HuH-7.5 (cell line): ENCODE measurements around the gene ZNF101.

Experiments
- DNase-seq: peaks from one replicate; pipeline ENCODE4 v3.0.0; 2011; ENCODE audit warnings: low spot score

The ZNF101 gene

DNA sequence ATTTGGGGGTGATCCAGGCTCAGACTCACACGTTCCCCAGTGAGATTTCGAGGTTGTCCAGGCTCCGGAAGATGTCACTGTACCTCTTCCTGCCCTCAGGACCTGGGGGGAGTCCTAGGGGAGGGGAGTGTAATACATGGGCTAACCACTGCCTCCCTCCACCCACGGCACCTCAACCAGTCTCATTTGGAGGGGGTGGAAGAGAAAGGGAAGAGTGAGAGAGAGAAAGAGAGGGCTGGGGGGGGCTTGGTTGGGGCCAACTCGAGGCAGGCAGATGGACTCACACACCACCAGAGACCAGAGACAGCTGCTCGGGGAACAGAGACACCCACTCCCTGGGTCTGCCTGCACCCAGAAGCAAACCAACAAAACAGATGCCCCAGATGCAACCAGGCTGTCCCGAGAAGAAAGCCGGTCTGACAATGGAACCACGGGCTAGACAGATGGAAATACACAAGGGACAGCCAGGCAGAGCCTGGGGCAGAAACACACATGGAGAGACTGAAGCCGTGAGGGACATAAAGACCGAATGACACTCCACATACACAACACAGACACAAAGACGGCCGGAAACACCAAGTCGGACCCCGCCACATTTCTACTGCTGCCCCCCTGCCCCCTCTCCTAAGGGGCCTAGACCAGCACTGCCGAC is 26.0 kb upstream of the ZNF101 start:
- DNase-seq: peak; percentile 79

DNA sequence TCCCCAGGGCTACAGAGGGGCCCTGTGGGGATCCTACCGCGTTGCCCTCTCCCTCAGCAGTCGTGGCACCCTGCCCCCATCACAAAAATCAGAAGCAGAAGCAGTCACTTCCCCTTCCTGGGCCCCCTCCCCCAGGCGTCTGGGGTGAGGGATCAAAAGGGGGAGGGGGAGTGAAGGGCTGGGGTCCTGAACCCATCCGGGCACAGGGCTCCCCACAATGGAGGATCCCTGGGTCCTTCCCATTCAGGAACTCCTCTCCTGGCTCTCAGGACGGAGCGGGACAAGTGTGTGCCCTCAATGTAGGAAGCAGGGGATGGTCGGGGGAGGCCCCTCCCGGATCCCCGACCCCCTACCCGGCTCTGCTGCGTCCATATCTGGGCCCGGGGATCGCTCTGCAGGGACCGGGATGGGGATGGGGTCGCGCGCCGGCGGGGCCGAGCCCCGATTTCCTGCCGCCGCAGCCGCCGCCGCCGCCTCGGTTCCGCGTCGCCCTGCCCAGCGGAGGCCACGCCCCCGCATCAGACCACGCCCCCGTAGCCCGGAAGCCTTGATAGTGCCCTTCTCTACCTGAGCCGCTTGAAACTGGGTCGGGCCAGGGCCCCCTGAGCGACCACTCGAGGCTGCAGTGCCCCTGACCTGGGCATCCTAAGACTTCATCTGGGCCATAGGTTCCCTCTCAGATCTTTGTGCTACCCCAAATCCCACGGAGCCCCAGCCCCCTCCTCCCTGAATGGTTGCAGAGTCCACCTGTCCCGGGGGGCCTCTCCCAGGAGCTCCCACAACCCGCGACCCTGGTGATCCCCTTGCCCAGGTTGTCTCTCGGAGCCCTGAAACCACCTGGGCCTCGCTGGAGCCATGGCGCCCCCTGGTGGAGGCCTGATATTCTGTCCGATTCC is 25.2 kb upstream of the ZNF101 start, which contains the start of gene GMIP:
GMIP (minus strand) TSS at position 500 of the 896 bp plus-strand sequence; CDS start at position 372, 128 bp downstream.
- DNase-seq: peak; percentile 99

DNA sequence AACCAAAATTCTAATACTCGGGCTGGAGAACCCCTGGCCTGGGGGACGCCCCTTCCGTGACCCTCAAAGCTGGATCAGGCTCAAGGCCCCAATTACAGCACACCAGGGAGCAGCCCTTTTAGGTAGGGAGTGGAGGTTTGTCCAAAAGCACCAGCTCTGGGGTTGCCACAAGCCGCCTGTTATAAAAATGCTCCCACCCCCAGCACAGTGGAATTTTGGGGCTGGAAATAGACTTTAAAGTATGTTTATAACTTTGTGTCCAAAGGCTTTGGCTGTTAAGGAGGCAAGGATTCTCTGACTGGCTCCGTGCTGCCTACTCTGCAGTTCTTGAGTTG is 24.6 kb upstream of the ZNF101 start:
- DNase-seq: no peak

- no peak for DNase-seq
These were observed 23.3 kb upstream of the ZNF101 start for GRCh38 chr19:19645233-19645870.

GRCh38 chr19:19647037-19647835 is 21.4 kb upstream of the ZNF101 start:
- DNase-seq: no peak

GRCh38 chr19:19649155-19649554 is 19.5 kb upstream of the ZNF101 start:
- DNase-seq: no peak

GRCh38 chr19:19649580-19649995 is 19.1 kb upstream of the ZNF101 start:
- DNase-seq: no peak

DNA sequence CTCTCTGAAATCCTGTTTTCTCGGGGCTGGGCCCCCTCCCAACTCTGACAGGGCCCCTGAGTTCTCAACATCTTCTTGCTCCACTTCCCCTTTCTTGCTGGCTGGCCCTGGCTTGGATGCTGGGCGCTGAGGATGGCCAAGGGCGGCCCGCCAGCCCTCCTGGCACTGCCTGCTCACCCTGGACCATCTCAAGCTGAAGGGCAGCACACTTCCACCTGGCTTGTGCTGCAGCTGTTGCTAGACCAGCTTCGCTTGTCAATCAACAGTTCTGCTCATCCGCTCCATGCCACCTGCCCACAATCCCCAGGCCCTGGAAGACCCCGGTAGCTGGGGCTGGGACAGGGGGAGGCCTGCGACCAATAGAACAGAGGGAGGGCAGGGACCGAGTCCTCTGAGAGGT is 18.3 kb upstream of the ZNF101 start:
- no peak for DNase-seq

- no peak for DNase-seq
These were observed 17.6 kb upstream of the ZNF101 start for GRCh38 chr19:19651076-19651475.

DNA sequence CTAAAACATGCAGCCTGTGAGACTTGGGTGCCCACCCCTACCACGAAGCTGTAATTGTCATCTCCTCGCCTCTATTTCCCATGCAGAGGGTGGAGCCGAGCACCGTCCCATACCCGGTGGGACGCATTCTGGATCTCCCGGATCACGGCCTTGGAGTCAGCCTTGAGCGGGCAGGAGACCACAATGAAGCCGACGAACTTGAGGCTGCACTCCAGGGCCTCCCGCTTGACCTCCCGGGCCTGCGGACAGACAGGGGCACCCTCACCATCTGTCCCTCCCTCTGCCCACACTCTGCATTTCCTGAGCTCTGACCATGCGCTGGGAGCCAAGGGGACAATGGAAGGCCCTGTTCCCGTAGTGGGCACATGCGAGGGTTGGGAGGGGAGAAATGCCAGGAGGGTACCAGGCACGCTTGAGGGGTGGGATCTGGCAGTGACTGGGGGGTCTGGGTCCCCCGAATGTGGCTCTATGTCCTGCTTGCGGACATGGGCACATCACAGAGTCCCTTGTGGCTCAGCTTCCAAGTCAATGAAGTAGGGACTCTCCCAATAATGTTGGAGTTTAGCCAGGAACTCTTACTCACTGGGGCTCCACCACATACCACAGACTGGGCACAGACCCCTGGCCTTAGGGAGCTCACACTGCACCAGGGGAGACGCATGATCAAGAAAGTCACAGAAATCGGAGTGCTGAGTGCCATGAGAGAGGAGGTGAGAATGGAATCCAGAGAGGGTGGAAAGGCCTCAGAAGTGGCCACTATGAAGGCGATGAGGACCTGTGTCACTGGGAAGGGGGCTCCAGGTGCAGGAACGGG is 15.9 kb upstream of the ZNF101 start:
- DNase-seq: peak; percentile 22

DNA sequence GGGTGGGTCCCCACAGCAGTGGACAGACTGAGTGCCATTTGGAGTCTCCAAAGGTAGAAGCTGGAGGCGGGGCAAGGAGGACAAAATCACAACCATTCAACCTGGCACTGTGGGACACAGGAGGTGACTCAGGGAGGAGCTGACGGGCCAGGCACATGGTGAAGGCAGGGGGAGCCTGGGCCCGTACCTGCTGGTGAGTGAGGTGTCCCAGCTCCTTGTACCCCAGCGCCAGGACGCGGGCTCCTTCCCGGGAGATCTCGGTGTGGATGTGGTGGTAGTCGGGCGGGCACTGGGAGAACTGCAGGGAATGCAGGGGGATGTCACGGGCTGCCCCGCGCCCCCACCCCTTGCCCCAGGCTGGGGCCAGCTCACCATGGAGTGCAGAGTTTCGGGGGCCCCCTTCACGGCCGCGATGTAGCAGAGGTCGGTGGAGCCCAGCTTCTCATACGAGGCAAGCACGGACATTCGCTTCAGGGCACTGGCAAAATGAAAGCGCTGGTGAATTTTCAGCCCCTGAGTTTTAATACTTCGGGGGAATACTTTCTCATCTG is 15.0 kb upstream of the ZNF101 start:
- DNase-seq: peak; percentile 23

DNA sequence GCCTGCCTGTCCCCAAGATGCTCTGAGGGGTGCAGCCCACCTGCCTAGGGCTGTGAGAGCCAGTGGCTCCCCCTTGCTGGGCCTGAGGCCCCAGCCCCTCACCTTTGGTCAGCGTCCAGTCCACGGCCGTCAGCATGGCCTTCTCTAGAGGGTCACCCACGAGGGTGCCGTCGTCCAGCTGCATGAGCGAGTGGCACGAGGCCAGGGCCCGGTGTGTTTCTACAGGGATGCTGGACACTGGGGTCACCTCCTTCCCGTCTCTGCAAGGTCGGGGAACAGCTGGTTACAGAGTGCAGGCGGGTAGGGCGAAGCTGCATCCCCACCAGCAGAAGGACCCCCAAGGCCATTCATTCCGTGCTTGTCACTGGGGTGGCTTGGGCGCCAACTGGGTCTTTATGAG is 14.2 kb upstream of the ZNF101 start:
- no peak for DNase-seq

- peak; percentile 25 for DNase-seq
These were observed 13.5 kb upstream of the ZNF101 start for GRCh38 chr19:19655051-19655594.

DNA sequence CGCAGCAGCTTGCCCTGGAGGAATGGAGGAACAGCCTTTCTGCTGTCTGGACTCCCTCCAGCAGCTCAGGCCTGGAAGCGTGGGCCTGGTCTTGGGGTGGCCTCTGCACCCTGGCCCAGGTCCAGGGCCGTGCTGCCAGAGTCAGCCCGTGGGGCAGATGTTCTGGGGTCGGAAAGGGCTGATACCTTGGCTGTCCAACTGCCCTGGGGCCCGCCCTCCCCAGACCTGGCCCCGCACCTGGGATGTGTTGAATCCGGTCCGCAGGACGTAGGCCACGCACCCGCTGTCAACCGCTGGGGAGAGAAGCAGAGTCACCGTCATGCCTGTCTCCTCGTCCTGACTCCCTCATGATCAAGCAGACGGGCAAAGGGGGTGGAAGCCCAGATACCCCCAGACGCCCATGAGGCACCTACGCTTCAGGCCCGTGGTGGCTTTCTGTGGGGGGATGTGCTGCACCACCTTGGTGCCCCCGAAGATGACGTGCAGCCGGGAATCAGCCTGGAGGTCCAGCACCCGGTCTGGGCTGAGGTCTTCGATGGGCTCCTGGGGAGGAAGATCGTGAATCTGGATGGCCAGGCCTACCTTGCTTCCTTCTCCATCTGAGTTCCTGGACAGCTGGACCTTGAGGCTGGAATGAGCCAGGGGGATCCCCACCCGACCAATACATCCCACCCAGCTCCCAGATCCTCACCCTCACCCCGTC is 12.8 kb upstream of the ZNF101 start:
- DNase-seq: no peak

- DNase-seq: peak; percentile 18
These were observed 11.9 kb upstream of the ZNF101 start for GRCh38 chr19:19656451-19657396.

GRCh38 chr19:19657397-19657783 is 11.2 kb upstream of the ZNF101 start:
- DNase-seq: peak; percentile 21

- DNase-seq: no peak
These were observed 8.9 kb upstream of the ZNF101 start for GRCh38 chr19:19659646-19660245.

GRCh38 chr19:19661141-19661674 is 7.4 kb upstream of the ZNF101 start:
- DNase-seq: no peak
